GM13977 (cell line): ENCODE measurements around the gene LIMS2.

Experiments used
- DNase-seq: peaks from one replicate; pipeline ENCODE4 v3.0.0; 2012; ENCODE audit warnings: low spot score
- in situ Hi-C: fragments of 300-500 bp; cut with MboI; formaldehyde crosslinking; loops from one replicate; pipeline ENCODE4 v1.12.0; 2022; ENCODE audit warnings: low sequenced_read_pairs, low pct_unique_long_range_greater_than_20kb, mixed read lengths, inconsistent platforms; ENCODE audit not compliant: unreplicated experiment
- TF ChIP-seq, protein P1 (sequence below): IDR thresholded peaks from 2 replicates; pipeline ENCODE4 v1.5.1; 2012; ENCODE audit warnings: mild to moderate bottlenecking, control low read depth; ENCODE audit not compliant: insufficient read depth; ENCODE audit errors: extremely low read depth, missing control alignments

LIMS2 gene

DNA sequence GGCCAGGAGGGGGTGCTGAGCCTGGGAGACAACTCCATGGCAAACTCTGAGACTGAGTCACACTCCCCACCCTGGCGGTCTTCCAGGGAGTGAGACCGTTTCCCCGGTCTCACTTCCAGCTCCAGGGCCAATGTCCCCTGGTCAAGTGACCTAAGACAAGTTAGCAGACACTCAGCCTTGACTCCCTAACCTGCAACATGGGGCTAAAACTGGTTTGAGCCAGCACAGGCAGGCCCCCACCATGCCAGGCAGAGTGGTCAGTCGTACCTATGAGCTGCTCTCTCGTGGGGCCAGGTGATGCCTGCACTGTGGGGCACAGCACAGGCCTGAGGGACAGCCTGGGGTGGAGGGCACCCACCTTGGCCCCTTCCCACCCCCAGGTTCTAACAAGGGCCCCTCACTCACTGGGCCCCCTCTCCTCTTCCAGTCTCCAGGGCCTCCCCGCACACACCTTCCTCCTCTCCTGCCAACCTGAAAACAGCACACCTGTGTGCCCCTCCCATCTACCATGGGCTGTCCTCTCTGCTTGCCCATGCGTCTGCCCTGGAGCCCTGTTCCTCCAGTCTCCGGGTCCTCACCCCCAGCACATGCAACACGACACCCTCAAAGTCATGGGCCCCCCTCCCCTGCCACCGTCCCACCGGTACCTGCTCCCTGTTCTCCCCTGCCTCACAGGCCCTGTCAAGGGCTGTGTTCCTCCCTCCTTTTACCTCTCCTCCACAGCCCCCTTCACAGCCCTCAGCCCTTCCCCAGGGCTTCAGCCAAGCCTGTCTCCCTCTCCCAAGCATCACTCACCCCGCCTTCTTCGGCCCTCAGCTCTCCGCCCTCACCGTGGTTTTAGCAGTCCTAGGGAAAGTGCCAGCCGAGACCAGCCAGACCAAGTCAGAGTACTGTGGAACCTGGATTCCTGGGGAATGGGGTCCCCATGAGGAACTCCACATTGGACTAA, 27.8 kb downstream of the LIMS2 start:
- in situ Hi-C loops = no loop called here
- DNase-seq = no peak
- TF ChIP-seq, protein P1, sequence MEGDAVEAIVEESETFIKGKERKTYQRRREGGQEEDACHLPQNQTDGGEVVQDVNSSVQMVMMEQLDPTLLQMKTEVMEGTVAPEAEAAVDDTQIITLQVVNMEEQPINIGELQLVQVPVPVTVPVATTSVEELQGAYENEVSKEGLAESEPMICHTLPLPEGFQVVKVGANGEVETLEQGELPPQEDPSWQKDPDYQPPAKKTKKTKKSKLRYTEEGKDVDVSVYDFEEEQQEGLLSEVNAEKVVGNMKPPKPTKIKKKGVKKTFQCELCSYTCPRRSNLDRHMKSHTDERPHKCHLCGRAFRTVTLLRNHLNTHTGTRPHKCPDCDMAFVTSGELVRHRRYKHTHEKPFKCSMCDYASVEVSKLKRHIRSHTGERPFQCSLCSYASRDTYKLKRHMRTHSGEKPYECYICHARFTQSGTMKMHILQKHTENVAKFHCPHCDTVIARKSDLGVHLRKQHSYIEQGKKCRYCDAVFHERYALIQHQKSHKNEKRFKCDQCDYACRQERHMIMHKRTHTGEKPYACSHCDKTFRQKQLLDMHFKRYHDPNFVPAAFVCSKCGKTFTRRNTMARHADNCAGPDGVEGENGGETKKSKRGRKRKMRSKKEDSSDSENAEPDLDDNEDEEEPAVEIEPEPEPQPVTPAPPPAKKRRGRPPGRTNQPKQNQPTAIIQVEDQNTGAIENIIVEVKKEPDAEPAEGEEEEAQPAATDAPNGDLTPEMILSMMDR = no peak

DNA sequence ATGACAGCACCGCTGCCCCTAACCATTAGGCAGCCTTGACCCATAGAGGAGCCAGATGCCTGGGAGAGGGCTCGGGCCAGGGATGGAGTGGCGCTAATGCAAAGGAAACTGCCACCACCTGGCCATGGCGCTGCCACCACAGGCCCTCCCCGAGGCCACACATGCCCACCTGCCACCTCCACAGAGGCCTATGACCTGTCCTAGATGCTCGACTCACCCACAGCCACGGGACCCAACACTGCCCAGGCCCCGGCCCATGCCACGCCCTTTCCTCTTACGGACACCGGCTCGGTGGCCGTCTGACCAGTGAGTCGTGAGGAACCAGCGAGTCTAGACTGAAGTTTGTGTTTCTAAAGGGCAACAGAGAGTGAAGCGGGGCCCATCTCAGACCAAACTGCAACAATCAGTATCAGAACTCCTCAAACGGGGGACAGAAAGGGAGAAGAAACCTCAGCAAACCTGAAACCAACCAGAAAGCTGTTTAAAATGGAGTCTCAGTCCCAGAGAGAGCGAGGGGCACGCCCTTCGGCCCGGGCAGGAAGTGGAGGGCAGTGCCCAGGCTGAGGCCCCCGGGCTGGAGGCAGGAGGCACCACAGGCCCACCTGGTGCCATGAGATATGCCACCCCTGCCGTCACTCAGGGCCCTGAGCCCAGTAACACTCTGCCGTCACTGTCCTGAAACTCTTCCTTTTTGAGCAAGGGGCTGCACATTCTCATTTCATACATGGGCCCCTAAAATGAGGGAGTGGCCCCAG, 28.7 kb downstream of the LIMS2 start:
- TF ChIP-seq, protein P1 = no peak
- in situ Hi-C loops = no loop called here
- DNase-seq = no peak

DNA sequence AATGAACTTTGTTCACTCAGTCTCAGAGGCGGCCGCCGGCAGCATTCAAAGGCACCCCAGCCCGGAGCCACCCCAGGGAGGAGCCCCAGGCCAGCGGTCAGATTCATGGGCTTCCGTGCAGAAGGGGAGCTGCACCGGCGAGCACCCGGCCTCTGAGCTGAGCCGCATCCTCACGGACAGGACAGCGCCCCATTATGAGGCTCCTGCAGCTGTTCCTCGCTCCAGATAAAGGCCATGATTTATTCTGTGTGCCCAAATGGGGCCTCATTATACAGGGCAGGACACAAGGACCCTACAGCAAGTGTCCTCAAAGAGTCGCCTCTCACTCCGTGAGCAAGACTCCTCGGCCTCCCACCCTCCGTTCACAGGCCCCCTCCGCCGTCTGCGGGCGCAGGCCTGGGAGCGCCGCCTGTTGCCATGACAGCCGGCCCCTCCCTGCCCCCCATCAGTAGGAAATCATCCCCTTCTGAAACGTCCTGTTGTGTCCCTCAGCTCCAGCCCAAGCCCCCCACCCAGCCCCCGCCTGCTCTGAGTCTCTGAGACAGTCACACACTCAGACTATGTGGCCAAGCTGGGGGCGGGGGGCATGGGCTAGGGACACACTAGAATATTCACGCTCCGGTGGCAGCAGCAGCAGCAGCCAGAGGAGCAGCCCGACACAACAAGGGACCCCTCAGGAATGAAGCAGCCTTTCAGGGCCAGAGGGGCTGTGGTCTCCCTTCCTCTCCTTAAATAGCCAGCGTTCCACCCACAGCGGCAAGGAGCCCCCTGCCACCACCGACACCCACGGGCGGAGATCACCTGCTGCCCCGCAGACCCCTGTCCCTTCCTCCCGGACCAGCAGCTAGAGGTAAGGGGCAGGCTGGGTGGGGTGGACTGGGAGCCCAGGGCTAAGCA, 29.7 kb downstream of the LIMS2 start, which contains the start of gene GPR17:
GPR17 (plus strand) TSS at position 759 of the 897 bp plus-strand sequence. CDS start 4,583 bp downstream, outside the sequence.
- TF ChIP-seq, protein P1 = no peak
- in situ Hi-C loops = no loop called here
- DNase-seq = no peak

DNA sequence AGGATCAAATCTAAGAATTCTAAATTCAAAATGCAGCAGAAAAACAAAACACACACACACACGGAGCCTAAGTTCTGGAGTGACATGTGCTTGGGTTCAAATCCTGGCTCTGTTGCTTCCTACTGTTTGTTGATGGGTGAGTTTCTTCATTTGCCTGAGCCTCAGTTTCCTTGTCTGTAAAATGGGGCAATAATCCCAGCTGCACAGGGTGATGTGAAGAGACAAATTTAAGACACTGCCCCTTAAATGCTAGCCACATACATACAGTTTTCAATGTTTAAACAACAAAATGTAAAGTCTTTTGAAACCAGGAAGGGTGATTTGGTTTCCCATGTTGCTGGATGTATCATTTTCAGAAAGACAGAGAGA, 30.3 kb downstream of the LIMS2 start:
- in situ Hi-C loops = no loop called here

DNA sequence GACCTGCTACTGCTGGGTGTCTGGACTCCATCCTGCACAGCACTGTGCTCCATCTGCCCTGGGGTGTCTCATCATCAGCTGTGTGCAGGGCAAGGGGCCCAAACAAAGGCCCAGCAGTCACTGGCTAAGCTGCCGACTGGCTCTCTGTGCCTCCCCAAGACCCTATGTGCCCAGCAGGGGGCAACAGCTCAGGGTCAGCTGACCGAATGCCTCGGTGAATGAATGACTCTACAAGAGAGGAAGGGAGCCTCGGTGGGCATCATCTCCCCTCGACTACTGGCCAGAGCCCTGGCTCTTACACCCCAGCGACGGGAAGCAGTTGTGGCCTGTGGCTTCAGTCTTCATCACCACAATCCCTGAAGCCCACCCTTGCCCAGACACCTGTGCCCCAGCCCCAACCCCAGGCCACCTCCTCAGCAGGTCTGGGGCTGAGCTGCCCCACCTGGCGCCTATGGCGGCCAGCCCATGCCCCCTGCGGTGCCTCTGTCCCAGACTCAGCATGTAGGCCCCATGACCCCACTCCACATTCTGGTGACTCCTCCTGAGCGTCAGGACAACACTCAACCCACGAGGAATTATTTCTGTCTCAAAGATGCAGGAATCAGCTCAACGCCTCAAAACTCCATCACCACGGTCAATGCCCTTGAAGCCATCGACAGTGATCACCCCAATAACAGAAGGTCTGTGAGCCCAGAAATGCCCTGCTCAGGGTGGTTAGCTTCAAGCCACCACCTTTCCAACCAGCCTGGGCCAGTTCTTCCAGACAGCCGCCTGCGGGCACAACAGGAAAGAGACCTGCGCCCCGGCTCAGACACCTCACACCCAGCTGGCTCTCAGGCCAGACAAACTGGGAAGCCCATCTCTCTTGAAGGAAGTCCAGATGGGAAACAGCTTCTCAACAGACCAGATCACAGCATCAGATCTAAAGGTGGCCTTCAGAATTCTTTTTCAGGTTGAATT, 31.0 kb downstream of the LIMS2 start:
- no peak for DNase-seq
- in situ Hi-C loops = no loop called here
- TF ChIP-seq, protein P1 = no peak

More for the DNA sequence above, 30.3 kb downstream of the LIMS2 start:
- TF ChIP-seq, protein P1 = no peak
- no peak for DNase-seq
